HCT116 (cell line): Measurements from ENCODE around the gene ENKD1. TPM values are rescaled to one million over a fixed set of nuclear protein-coding genes. Genes with fewer than 3 reads are reported as not detected.

Experiments used
- ATAC-seq: fragments of 200-7000 bp; cut with Tn5 transposase; 2 replicates; pipeline ENCODE4 v1.9.1; 2020; ENCODE audit warnings: mild to moderate bottlenecking, moderate library complexity
- BruUV-seq: library from RNA; stranded (reverse); fragments of 400-500 nt; replicated peaks from 2 replicates; lab custom pipeline; 2021; lab: Mats Ljungman, UMichigan
- CTCF ChIA-PET: fragments of 300-600 bp; sonication (Branson Sonifier 250); formaldehyde crosslinking; loops from one replicate; lab custom pipeline; 2021; ENCODE audit warnings: antibody characterized with exemption; lab: Charles Lee
- POLR2A ChIA-PET: fragments of 300-600, 350-600 bp; sonication (Branson Sonifier 250); formaldehyde crosslinking; loops from one replicate; lab custom pipeline; 2021; ENCODE audit warnings: antibody characterized with exemption; lab: Charles Lee
- RAD21 ChIA-PET, 2 experiments: fragments of 300-600 bp; sonication (Branson Sonifier 250); formaldehyde crosslinking; loops; one replicate each; lab custom pipeline; 2023; ENCODE audit warnings: low total read pairs in 2 of 2; ENCODE audit not compliant: uncharacterized antibody in 2 of 2, unreplicated experiment in 2 of 2, low non-redundant PET in 1 of 2; lab: Charles Lee
- DNase-seq: peaks from one replicate; pipeline ENCODE4 v3.0.0-alpha.2; 2010; ENCODE audit warnings: low read depth, low spot score
- H2AFZ ChIP-seq: fragments of 200-600 bp; shearing (Covaris generic), sonication (generic); 2 replicates; pipeline ENCODE4 v1.6.1; 2017; ENCODE audit warnings: low read depth, mixed run types, mixed read lengths, antibody characterized with exemption, low read length; ENCODE audit not compliant: poor library complexity, severe bottlenecking
- H3K27ac ChIP-seq: 2 replicates; pipeline ENCODE4 v1.5.1; 2012; ENCODE audit warnings: low read depth, low read length
- H3K27me3 ChIP-seq: fragments of 200-600 bp; sonication (generic); 2 replicates; pipeline ENCODE4 v1.6.1; 2016; ENCODE audit warnings: mixed run types, low read length, mixed read lengths; ENCODE audit not compliant: insufficient read depth
- H3K36me3 ChIP-seq, 2 experiments: fragments of 200-500 bp in 1 of 2; fragments of 200-600 bp in 1 of 2; sonication (Bioruptor generic) in 1 of 2; sonication (generic) in 1 of 2; 2 replicates each; pipeline versions ENCODE4 v1.5.1 to v1.6.1; 2014 to 2016; ENCODE audit warnings: low read length in 2 of 2, inconsistent platforms in 1 of 2, mixed read lengths in 1 of 2, mixed run types in 1 of 2; ENCODE audit not compliant: insufficient read depth in 2 of 2, control insufficient read depth in 1 of 2
- H3K4me1 ChIP-seq, 2 experiments: fragments of 200-600 bp in 1 of 2; sonication (generic) in 1 of 2; 2 replicates each; pipeline versions ENCODE4 v1.5.1 to v1.6.1; 2012 to 2017; ENCODE audit warnings: low read length in 2 of 2, inconsistent platforms in 1 of 2, mild to moderate bottlenecking in 1 of 2, mixed read lengths in 1 of 2, mixed run types in 1 of 2, moderate library complexity in 1 of 2; ENCODE audit not compliant: insufficient read depth in 2 of 2, control insufficient read depth in 1 of 2
- H3K4me2 ChIP-seq: fragments of 200-600 bp; sonication (generic); 2 replicates; pipeline ENCODE4 v1.6.1; 2017; ENCODE audit warnings: mixed run types, low read length, mixed read lengths
- H3K4me3 ChIP-seq, 2 experiments: fragments of 200-600 bp in 1 of 2; sonication (generic) in 1 of 2; replicated peaks in 1 of 2; 2 replicates each; pipeline ENCODE4 v1.5.1; 2011 to 2016; ENCODE audit warnings: low read length in 2 of 2, control low read depth in 1 of 2, low read depth in 1 of 2, mild to moderate bottlenecking in 1 of 2, mixed read lengths in 1 of 2, mixed run types in 1 of 2
- H3K79me2 ChIP-seq: fragments of 200-600 bp; sonication (generic); 2 replicates; pipeline ENCODE4 v1.6.1; 2017; ENCODE audit warnings: mild to moderate bottlenecking, mixed run types, low read length, moderate library complexity, mixed read lengths; ENCODE audit not compliant: insufficient read depth
- H3K9ac ChIP-seq: fragments of 200-600 bp; sonication (generic); 2 replicates; pipeline ENCODE4 v1.6.1; 2016; ENCODE audit warnings: low read length, mixed read lengths
- H3K9me2 ChIP-seq: fragments of 200-600 bp; sonication (generic), shearing (Covaris generic); 2 replicates; pipeline ENCODE4 v1.6.1; 2017; ENCODE audit warnings: mixed run types, mild to moderate bottlenecking, moderate library complexity; ENCODE audit not compliant: insufficient read depth
- H3K9me3 ChIP-seq, 2 experiments: fragments of 200-500 bp in 1 of 2; fragments of 200-600 bp in 1 of 2; sonication (Bioruptor generic) in 1 of 2; sonication (generic) in 1 of 2; 2 replicates each; pipeline ENCODE4 v1.6.1; 2014 to 2017; ENCODE audit warnings: low read length in 2 of 2, mixed read lengths in 2 of 2, inconsistent platforms in 1 of 2, low read depth in 1 of 2, mild to moderate bottlenecking in 1 of 2, mixed run types in 1 of 2, moderate library complexity in 1 of 2; ENCODE audit not compliant: control insufficient read depth in 1 of 2, insufficient read depth in 1 of 2
- H4K20me1 ChIP-seq: fragments of 200-600 bp; sonication (generic), shearing (Covaris generic); 2 replicates; pipeline ENCODE4 v1.6.1; 2017; ENCODE audit warnings: mixed run types, mild to moderate bottlenecking, moderate library complexity; ENCODE audit not compliant: insufficient read depth
- FOSL1 ChIP-seq: IDR thresholded peaks from 2 replicates; pipeline ENCODE4 v1.6.1; 2012; ENCODE audit warnings: low read depth
- MAX ChIP-seq: IDR thresholded peaks from 2 replicates; pipeline ENCODE4 v1.6.1; 2012
- POLR2AphosphoS5 ChIP-seq: IDR thresholded peaks from 2 replicates; pipeline ENCODE4 v1.6.1; 2011; ENCODE audit warnings: mild to moderate bottlenecking, low read depth, low read length, moderate library complexity
- REST ChIP-seq: IDR thresholded peaks from 2 replicates; pipeline ENCODE4 v1.6.1; 2012; ENCODE audit warnings: low read depth
- YY1 ChIP-seq: IDR thresholded peaks from 2 replicates; pipeline ENCODE4 v1.6.1; 2011; ENCODE audit warnings: low read length, low read depth, moderate library complexity, mild to moderate bottlenecking; ENCODE audit not compliant: insufficient replicate concordance; ENCODE audit errors: extremely low read depth
- ZNF274 ChIP-seq: fragments of 200-500 bp; sonication (Bioruptor generic); IDR thresholded peaks from 2 replicates; pipeline ENCODE4 v1.6.1; 2014; ENCODE audit warnings: mild to moderate bottlenecking, low read depth, low read length, inconsistent platforms
- intact Hi-C: fragments of 100-400 bp; cut with micrococcal nuclease; formaldehyde crosslinking; loops from 2 replicates; pipeline ENCODE4 v1.10.0; 2022
- total RNA-seq: library from RNA; stranded (reverse); gene quantifications from one replicate; pipeline ENCODE4 v1.2.1, GENCODE V29; 2021; ENCODE audit not compliant: unreplicated experiment

ENKD1 gene
- total RNA-seq, 1 experiment from 2014 or later: 16.8 TPM

- CTCF ChIA-PET: interaction anchor here (1.3 kb wide), 1 partner anchor 127 kb away, joined by 7 read pairs; no protein-coding TSS in a partner anchor
- Histone ChIP-seq H3K4me2 (no peak overlapping the region), H2AFZ (no peak overlapping the region), H4K20me1 (no peaks in the 10 kb centered on the region), H3K9me2 (no peaks in the 10 kb centered on the region), H3K27ac (no peak overlapping the region), H3K27me3 (no peaks in the 10 kb centered on the region), H3K4me3 (no peak overlapping the region), H3K9ac (no peak overlapping the region), H3K9me3 (no peaks in the 10 kb centered on the region), H3K4me1 (peaks cover 0 to 8% of the 10 kb centered on the region in 2 experiments; a peak in 1 of 4 replicates), H3K79me2 (no peaks in the 10 kb centered on the region; the same call in 1 of the 2 replicates), H3K36me3 (no peaks in the 10 kb centered on the region)
- DNase-seq: no peak
- RAD21 ChIA-PET: no interaction called here
- TF ChIP-seq POLR2AphosphoS5 (no peak), FOSL1 (no peak), REST (no peak), ZNF274 (no peak)
- intact Hi-C loops: no loop called here
- POLR2A ChIA-PET: interaction anchor here (1.5 kb wide), 1 partner anchor 12 kb away, joined by 3 read pairs; the partner anchor contains the start of gene ACD
- ATAC-seq: no peak
- no TSS peak for BruUV-seq
Measured at GRCh38 chr16:67648088-67648763, 18.3 kb downstream of the ENKD1 start.

GRCh38 chr16:67647681-67648080, 18.9 kb downstream of the ENKD1 start:
- Histone ChIP-seq H2AFZ (no peak overlapping the region), H3K9ac (no peak overlapping the region), H3K9me3 (no peaks in the 10 kb centered on the region)
- CTCF ChIA-PET: interaction anchor here (1.3 kb wide), 1 partner anchor 126 kb away, joined by 7 read pairs; no protein-coding TSS in a partner anchor
- TF ChIP-seq YY1 (no peak), FOSL1 (no peak), MAX (no peak)
- TF ChIP-seq, all 23 proteins: peak for 0
- Histone ChIP-seq H3K4me2 (no peak overlapping the region), H3K9me2 (no peaks in the 10 kb centered on the region), H3K27ac (no peak overlapping the region), H3K4me3 (no peak overlapping the region), H3K79me2 (no peaks in the 10 kb centered on the region), H4K20me1 (no peaks in the 10 kb centered on the region), H3K27me3 (no peaks in the 10 kb centered on the region), H3K4me1 (peaks cover 0 to 8% of the 10 kb centered on the region in 2 experiments; a peak in 1 of 4 replicates), H3K36me3 (no peaks in the 10 kb centered on the region)
- ChIA-PET RAD21 (no interaction called here), POLR2A (interaction anchor here (1.5 kb wide), 1 partner anchor 12 kb away, joined by 3 read pairs; the partner anchor contains the start of gene ACD)
- BruUV-seq: no TSS peak
- ATAC-seq: no peak
- intact Hi-C loops: no loop called here
- no peak for DNase-seq
